Calu3 (cell line): Measurements from ENCODE around the gene IQCH. TPM values are rescaled to one million over a fixed set of nuclear protein-coding genes. Genes with fewer than 3 reads are reported as not detected.

Experiments used
- BruUV-seq: library from RNA; stranded (reverse); fragments of 400-500 nt; replicated peaks from 2 replicates; lab custom pipeline; 2021; lab: Mats Ljungman, UMichigan
- CTCF ChIA-PET: fragments of 300-600 bp; sonication (Branson Sonifier 250); formaldehyde crosslinking; loops from one replicate; lab custom pipeline; 2022; ENCODE audit warnings: antibody characterized with exemption; lab: Charles Lee
- DNase-seq: peaks from one replicate; pipeline ENCODE4 v3.0.0; 2022
- H3K27ac Mint-ChIP-seq: one replicate; pipeline ENCODE4 v1.8.0; 2022; ENCODE audit warnings: mixed read lengths; ENCODE audit not compliant: unreplicated experiment
- H3K27me3 Mint-ChIP-seq: one replicate; pipeline ENCODE4 v1.8.0; 2022; ENCODE audit warnings: mixed read lengths; ENCODE audit not compliant: unreplicated experiment
- H3K36me3 Mint-ChIP-seq: one replicate; pipeline ENCODE4 v1.8.0; 2022; ENCODE audit warnings: mild to moderate bottlenecking, moderate library complexity, mixed read lengths; ENCODE audit not compliant: insufficient read depth, unreplicated experiment
- H3K4me1 Mint-ChIP-seq: one replicate; pipeline ENCODE4 v1.8.0; 2022; ENCODE audit warnings: mild to moderate bottlenecking, low read depth, mixed read lengths; ENCODE audit not compliant: unreplicated experiment
- H3K4me3 Mint-ChIP-seq: one replicate; pipeline ENCODE4 v1.8.0; 2022; ENCODE audit warnings: mild to moderate bottlenecking, low read depth, moderate library complexity, mixed read lengths; ENCODE audit not compliant: unreplicated experiment
- H3K9me3 Mint-ChIP-seq: one replicate; pipeline ENCODE4 v1.8.0; 2022; ENCODE audit warnings: low read depth, mixed read lengths; ENCODE audit not compliant: unreplicated experiment
- CTCF ChIP-seq: fragments of 200-600 bp; IDR thresholded peaks from one replicate; pipeline ENCODE4 v1.8.0; 2022; ENCODE audit warnings: antibody characterized with exemption; ENCODE audit not compliant: unreplicated experiment
- intact Hi-C: fragments of 100-400 bp; cut with micrococcal nuclease; formaldehyde crosslinking; loops from one replicate; pipeline ENCODE4 v1.10.0; 2022; ENCODE audit not compliant: unreplicated experiment
- total RNA-seq: library from RNA; stranded (reverse); gene quantifications from 2 replicates; pipeline ENCODE4 v1.2.3, GENCODE V29; 2022

Gene IQCH
- total RNA-seq, 1 experiment from 2014 or later, result 5.5 TPM

GRCh38 chr15:67406257-67406861 lies 151.8 kb downstream of the IQCH start:
- no peak for DNase-seq
- no peak overlapping the region for H3K27ac Mint-ChIP-seq
- no peaks in the 10 kb centered on the region for H3K27me3 Mint-ChIP-seq
- BruUV-seq, result no TSS peak
- CTCF ChIA-PET, result interaction anchor here (0.6 kb wide), 1 partner anchor 129 kb away, joined by 5 read pairs; no protein-coding TSS in a partner anchor
- intact Hi-C loops, result no loop called here
- H3K9me3 Mint-ChIP-seq, result no peaks in the 10 kb centered on the region
- no peaks in the 10 kb centered on the region for H3K36me3 Mint-ChIP-seq
- H3K4me1 Mint-ChIP-seq, result no peaks in the 10 kb centered on the region
- H3K4me3 Mint-ChIP-seq, result no peak overlapping the region
- TF ChIP-seq CTCF, result no peak

- Mint-ChIP-seq H3K27ac (no peak overlapping the region), H3K27me3 (no peaks in the 10 kb centered on the region), H3K4me1 (no peaks in the 10 kb centered on the region), H3K9me3 (no peaks in the 10 kb centered on the region), H3K36me3 (no peaks in the 10 kb centered on the region), H3K4me3 (no peak overlapping the region)
- no TSS peak for BruUV-seq
- intact Hi-C loops, result no loop called here
- TF ChIP-seq CTCF, result no peak
- DNase-seq, result no peak
- CTCF ChIA-PET, result interaction anchor here (0.7 to 1.8 kb wide), 2 partner anchors 12 to 31 kb away, joined by 3 read pairs; no protein-coding TSS in a partner anchor
These were observed 153.2 kb downstream of the IQCH start for GRCh38 chr15:67407786-67408185.

GRCh38 chr15:67409175-67409574 lies 154.6 kb downstream of the IQCH start:
- no peak for TF ChIP-seq CTCF
- H3K27me3 Mint-ChIP-seq, result no peaks in the 10 kb centered on the region
- intact Hi-C loops, result no loop called here
- no peak for DNase-seq
- H3K9me3 Mint-ChIP-seq, result no peaks in the 10 kb centered on the region
- no peak overlapping the region for H3K27ac Mint-ChIP-seq
- H3K4me1 Mint-ChIP-seq, result peaks cover 12% of the 10 kb centered on the region
- BruUV-seq, result no TSS peak
- H3K36me3 Mint-ChIP-seq, result peaks cover 4% of the 10 kb centered on the region
- CTCF ChIA-PET, result interaction anchor here (1.8 kb wide), 1 partner anchor 13 kb away, joined by 3 read pairs; no protein-coding TSS in a partner anchor
- H3K4me3 Mint-ChIP-seq, result no peak overlapping the region

- H3K36me3 Mint-ChIP-seq, result peaks cover 6% of the 10 kb centered on the region
- no peak for TF ChIP-seq CTCF
- DNase-seq, result no peak
- H3K9me3 Mint-ChIP-seq, result no peaks in the 10 kb centered on the region
- peaks cover 21% of the 10 kb centered on the region for H3K4me1 Mint-ChIP-seq
- no peak overlapping the region for H3K4me3 Mint-ChIP-seq
- CTCF ChIA-PET, result no interaction called here
- intact Hi-C loops, result no loop called here
- no peaks in the 10 kb centered on the region for H3K27me3 Mint-ChIP-seq
- no peak overlapping the region for H3K27ac Mint-ChIP-seq
- no TSS peak for BruUV-seq
These were observed 156.9 kb downstream of the IQCH start for GRCh38 chr15:67411486-67411885.
